GM21360 (cell line): ENCODE results near the gene MYH6.
"Not testable (repeated sequence)": the region's sequence is repeated elsewhere in the genome, so short reads cannot be mapped to it uniquely, and the experiment has no call there.

Experiments used
- ATAC-seq: cut with Tn5 transposase; IDR thresholded peaks from one replicate; pipeline ENCODE4 v1.9.1; 2021; ENCODE audit warnings: mild to moderate bottlenecking, moderate library complexity; ENCODE audit not compliant: unreplicated experiment

The MYH6 gene

DNA sequence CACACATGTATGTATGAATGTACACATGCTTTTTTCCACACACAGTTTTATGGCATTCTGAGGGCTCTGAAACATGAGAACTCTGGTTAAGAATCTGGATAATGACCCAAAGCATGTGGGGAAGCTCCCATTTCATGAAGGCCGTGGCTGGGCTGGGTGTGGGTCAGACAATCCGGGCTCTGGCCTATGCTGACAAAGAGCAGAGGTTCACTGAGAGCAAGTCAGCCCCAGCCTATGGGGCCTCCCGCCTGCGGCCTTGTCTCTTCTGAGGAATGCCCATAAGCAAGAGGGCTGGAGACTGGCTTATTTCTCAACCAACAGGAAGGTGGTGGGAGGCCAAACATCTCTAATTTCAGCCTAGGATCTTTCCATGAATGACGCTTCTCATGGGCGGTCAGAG, 8.5 kb downstream of the MYH6 start:
- ATAC-seq = no peak

DNA sequence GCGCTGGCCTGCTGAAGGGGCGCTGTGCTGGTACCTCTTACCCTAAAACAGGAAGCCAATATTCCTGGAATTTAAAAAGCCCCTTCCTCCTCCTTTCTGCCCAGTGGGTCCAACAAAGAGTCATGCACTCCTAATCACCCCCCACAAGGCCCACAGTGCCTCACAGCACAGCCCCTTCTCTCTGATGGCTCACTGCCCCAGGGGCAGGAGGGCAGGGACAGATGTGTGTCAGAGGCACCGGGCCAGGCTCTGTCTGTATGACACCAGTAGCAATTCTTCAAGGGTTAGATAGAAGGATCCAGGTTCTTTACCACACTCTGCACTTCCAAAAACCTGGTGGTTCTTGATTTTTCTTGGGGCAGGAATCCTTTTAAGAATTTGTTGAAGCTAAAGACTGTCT, 8.9 kb downstream of the MYH6 start:
- no peak for ATAC-seq

DNA sequence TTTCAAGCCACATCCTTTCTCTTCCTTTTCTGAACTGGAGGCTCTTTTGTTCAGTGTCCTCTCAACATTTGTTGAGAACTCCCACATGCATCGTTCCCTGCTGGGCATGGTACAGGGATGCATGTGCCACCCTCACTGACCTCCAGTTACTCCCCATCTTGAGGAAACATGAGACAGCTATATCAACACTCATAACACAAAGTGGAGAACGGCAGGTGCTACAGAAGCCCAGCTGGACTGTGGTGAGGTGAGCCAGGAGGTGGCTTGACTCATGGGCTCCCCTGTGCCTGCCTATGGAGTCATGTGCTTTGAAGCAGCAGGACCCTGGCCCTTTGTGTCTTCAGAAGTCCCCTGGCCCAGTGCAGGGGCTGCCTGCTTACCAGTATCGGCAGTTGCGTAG, 9.7 kb downstream of the MYH6 start:
- no peak for ATAC-seq

DNA sequence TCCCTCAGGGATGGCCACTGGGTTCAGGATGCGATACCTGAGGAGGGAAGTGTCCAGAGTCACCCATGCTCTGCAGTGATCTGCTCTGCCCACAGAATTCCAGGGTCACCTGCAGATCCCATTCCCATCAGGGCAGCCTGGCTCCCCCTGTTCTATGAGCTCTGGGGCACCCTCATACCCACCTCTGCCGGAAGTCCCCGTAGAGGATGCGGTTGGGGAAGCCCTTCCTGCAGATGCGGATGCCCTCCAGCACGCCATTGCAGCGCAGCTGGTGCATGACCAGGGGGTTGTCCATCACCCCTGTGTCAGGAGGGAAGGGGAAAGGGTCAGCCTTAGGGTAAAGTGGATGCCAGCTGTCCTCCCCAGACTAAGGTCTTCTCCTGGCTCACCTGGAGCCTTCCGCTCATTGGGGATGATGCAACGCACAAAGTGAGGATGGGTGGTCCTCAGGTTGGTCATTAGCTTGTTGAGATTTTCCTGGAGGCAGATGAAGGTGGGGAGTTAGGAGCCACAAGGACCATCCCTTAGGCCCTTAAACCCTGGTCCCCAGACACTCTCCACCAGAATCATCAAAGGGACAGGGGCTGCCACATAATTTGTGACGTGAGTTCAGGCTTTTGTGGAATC, 11.2 kb downstream of the MYH6 start:
- no peak for ATAC-seq

DNA sequence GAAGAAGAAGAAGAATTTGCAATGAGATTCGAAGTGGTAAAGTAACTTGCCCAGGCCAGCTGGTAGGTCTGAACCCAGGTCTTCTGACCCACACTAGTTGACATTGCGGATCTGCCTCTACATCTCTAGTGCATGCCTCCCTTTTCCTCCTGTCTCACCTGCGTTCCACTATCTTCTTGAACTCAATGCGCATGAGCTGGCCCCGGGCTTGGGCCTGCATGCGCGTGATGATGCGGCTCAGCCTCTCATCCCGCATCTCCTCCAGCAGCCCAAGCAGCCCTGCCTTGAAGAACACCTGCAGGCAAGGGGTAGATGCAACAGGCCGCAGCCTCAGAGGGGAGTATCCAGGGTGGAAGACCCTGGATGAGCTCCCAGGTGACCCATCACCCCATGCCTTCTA, 11.9 kb downstream of the MYH6 start:
- no peak for ATAC-seq

DNA sequence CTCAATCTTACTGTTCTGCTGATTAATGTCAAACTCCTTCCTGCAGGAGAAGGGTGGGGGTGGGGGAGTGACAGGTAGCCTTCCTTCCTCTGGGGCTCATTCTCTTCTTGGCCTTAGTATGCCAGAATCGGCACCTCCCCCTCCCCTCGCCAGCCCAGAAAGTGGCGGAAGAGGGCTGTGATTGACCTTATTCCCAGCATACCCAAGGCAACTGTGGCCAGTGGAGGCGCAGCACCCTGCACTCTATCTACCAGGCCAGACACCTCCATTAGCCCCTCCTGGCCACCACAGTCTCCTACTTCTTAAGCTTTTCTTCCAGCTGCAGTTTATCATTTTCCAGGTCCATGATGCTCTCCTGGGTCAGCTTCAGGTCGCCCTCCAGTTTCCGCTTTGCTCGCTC, 15.5 kb downstream of the MYH6 start:
- no peak for ATAC-seq

DNA sequence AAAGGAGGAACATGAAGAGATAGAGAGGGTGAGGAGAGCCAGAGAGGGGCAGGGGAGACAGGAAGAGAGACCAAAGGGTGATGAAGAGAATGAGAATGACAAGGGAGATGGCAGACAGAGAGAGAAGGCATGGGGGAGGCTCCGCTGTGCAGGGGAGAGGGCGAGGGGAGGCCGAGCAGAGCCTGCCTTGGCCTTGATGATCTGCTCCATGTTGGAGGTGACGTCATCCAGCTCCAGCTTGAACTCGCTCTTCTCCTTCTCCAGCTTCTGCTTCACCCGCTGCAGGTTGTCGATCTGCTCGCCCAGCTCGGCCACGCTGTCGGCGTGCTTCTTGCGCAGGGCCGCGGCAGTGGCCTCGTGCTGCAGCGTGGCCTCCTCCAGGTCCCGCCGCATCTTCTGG, 18.2 kb downstream of the MYH6 start:
- not testable (repeated sequence) for ATAC-seq

DNA sequence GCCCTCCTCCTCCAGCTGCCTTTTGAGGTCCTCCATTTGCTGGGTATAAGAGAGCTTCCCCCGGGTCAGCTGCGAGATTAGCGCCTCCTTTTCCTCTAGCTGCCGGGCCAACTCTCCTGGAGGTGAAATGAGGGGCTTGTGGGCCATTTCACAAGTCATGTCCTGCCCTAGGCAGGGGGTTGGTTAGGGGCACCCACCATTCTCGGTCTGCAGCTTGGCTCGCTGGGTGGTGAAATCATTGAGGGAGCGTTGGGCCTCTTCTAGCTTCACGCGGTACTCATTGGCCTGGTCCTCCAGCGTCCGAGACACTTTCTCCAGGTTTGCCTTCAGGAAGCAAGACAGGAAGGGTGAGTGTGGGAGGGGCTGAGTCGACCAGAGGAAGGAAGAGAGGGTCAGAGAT, 18.7 kb downstream of the MYH6 start:
- ATAC-seq = no peak

DNA sequence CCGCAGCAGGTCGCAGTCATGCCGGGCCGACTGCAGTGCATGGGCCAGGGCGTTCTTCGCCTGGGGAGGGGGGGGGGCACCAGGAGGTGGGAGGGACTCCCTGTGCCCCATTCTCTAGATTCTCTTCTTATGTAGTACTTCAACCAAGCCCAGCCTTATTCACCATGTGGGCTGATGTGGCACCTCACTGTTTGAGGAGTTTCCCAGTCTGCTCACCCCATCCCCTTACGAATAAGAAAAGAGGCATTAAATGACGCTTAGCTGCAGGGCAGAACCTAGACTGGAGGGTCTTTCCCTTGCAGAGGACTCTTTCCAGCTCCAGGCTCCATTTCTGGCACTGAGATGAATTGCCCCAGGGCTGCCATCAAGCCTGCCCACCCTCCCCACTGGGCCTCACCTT, 19.1 kb downstream of the MYH6 start:
- no peak for ATAC-seq

DNA sequence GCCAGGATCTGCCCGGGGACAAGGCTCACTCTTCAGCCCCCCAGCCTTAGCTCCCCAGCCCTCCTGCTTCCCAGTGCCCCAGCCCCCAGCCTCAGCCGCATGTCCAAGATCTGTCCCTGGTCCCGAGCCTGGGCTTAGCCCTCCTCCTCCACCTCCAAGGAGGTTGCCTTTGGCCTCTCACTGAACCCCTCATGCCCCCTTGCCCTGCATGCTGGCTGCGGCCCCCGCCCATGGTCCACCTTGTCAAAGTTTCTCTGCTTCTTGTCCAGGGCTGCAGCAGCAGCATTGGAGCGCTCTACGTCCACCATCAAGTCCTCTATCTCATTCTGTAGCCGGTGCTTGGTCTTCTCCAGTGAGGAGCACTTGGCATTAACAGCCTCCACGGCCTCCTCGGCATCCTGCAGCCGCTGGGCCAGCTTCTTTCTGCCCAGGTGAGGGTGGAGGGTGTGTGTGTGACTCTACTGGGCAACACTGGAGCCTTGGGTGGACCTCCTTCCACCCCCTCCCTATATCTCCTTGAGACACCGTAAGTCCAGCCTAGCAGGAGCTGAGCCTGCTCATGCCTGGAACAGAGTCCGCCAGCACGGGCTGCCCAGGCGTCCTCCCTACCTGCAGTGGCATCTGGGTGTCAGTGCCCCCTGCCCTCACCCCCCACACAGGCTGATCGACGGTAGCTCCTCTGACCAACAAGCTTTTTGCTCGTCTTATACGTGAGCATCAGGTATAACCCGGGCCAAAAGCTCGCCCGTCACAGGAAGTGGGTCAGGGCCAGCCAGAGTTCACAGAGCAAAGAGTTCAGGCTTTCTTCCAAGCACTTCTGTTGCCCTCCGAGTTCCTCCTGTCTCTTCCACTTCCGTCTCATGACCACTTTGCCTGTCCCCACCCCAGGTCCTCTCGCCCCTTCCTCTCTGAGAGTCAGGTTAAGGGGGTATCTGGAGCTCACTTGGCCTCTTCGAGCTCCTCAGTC, 19.9 kb downstream of the MYH6 start:
- no peak for ATAC-seq

DNA sequence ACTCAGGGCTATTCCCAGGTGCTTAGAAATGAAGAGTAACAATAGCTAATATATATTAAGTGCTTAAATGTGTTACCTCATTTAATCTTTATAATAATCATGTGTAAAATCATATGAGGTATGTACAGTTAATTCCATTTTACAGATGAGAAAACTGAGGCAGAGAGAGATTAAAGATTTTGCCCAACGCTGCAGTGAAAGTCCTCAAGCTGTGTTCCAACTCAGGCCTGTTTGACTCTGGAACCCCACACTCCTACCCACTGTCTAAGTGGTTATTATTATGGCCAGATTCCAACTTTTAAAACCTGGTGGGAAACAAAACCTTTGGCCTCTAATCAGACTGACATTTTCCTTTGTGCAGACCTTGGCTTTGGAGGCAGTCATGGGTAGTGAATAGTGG, 21.1 kb downstream of the MYH6 start:
- no peak for ATAC-seq

DNA sequence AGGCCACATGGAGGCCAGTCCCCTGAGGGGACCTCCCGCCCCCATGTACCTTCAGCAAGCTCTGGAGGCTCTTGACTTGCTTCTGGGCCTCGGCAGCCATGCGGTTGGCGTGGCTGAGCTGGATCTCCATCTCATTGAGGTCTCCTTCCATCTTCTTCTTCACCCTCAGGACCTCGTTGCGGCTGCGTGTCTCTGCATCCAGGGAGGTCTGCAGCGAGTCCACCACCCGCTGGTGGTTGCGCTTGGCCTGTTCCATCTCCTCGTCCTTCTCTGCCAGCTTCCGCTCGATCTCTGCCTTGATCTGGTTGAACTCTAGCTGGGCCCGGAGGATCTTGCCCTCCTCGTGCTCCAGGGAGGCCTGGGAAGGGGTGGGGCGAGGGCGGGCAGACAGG, 21.8 kb downstream of the MYH6 start:
- ATAC-seq = not testable (repeated sequence)

DNA sequence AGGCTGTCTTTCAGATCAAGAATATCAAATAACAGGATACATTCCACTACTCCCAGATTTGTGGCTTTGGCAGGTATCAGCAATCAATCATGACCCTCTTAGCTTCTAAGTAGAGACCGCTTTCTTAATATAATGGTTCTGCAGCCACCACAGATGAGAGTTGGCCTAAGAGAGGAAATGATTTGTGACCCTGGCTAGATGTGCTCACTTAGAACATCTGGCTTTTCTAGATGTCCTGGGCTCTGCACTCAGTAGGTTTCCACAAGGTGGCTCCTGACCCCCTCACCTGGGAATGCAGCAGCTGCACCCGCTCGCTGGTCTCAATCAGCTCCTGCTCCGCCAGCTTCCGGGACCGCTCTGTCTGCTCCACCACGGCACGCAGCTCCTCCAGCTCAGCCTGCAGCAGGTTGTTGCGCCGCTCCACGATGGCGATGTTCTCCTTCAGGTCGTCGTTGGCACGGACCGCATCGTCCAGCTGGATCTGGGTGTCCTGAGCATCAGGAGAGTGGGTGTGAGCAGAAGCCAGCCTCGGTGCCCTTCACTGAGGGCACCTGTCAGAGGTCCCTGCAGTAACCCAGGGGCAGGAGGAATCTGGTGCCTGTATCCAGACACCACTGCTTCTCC, 22.3 kb downstream of the MYH6 start:
- no peak for ATAC-seq

DNA sequence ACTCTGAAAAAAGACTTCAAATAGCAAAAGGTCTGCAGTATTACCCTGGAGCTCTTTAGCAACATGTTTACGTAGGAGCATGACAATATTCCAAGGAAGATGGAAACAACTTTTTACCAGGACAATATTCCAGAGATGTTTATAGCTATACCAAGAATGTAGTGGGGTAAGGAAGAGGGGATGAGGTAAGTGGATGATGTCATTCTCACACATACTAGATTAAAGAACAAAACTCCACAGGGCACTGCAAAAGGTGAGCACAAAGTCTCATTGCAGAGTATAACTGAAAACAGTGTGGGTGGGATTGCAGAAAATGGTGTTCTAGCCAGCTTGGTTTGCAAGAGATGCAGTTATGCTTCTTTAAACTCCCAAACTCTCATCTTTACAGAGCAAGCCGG, 22.8 kb downstream of the MYH6 start:
- ATAC-seq = no peak

DNA sequence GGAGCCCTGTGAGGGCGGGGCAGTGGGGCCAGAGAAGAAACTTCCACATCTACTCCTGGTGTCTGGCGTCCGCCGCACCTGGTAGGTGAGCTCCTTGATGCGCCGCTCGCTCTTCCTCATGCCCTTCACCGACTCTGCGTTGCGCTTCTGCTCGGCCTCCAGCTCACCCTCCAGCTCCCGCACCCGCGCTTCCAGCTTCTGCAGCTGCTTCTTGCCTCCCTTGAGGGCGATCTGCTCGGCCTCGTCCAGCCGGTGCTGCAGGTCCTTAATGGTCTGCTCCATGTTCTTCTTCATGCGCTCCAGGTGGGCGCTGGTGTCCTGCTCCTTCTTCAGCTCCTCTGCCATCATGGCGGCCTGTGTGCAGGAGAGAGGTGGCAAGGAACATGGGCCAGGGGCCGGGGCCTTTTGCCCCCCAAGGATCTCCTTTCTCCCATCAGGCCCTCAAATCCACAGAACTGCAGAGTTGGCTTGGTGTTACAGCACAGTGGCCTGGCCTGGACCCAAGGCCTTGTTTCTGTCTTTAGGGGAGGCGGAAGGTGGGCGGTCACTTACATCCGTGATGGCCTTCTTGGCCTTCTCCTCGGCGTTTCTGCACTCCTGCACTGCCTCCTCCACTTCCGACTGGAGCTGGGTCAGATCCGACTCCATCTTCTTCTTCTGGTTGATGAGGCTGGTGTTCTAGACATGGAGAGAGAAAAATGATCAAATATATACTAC, 23.6 kb downstream of the MYH6 start:
- no peak for ATAC-seq

DNA sequence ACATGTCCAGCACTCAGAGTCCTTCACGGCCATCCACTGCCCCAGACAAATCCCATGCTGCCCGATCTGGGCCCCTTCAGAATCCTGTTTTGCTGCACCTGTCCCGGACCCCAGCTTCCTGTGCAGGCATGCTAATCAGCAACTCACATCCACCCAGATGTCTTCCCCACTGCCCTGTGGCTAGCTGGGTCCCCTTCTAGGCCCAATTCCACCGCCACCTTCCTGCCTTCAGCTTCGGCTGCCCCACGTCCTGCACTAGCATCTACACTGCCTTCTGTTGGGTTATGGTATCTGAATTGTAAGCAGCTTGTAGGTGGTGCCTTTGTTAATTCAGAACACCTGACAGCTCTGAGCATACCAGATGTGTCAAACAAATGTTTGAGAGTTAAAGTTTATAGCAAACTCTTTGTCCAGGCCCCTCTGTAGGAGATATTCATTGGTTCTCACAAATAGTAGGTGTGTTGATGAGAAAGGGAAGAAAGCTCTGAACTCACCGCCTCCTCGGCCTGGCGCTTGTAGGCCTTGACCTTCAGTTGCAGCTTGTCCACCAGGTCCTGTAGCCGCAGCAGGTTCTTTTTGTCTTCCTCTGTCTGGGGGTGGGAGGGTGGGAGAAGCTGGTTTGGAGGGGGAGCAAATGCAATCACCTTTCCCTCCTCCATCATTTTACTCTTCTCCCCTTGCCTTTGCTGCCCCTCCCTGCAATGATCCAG, 25.2 kb downstream of the MYH6 start:
- no peak for ATAC-seq

DNA sequence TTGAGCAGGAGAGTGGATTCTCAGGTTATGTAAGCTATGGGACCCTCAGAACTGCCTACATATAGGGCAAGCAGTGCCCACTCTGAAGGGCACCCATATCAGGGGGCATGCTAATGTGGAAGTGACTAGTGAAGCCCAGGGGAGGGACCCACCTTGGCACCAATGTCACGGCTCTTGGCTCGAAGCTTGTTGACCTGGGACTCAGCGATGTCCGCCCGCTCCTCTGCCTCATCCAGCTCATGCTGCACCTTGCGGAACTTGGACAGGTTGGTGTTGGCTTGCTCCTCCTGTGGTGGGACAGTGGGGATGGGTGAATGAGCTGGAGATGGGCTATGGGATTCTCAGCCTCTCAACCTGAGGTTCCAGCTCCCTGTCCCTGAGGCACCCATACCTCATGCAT, 25.8 kb downstream of the MYH6 start:
- no peak for ATAC-seq

DNA sequence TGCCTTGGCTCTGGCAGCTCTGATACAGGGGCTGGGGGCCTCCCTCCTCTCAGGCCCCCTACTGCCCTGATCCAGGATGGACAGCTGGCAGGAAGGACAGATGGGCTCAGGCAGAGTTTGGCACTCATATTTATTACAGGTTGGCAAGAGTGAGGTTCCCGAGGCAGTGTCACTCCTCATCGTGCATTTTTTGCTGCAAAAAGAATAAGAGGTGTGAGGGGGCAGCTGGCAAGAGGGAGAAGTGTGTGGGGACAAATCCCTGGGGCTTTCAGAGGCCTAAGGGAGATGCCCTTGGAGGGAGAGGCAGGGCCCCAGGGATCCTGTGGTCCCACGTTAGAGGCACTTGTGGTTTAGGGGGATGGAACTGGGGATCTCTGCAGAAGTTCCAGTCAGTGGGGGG, 26.2 kb downstream of the MYH6 start:
- ATAC-seq = no peak

DNA sequence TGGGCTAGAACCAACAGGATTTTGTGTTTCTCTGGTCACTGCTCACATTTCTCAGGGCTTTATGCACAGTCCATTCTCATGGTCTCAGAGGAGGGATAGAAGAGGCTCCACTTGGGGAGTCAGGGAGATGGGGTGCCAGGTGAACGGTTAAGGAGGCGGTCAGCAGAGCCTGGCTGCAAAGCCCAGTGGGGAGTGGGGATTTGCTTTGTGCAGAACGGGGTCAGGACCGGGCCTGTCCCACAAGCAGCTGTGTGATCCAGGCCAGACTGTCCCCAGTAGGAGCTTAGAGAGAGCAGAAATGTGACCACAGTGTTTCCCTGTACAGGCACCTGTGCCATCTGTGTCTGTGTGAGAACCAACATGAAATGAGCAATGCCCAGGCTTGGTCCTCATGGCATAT, 27.1 kb downstream of the MYH6 start:
- no peak for ATAC-seq

DNA sequence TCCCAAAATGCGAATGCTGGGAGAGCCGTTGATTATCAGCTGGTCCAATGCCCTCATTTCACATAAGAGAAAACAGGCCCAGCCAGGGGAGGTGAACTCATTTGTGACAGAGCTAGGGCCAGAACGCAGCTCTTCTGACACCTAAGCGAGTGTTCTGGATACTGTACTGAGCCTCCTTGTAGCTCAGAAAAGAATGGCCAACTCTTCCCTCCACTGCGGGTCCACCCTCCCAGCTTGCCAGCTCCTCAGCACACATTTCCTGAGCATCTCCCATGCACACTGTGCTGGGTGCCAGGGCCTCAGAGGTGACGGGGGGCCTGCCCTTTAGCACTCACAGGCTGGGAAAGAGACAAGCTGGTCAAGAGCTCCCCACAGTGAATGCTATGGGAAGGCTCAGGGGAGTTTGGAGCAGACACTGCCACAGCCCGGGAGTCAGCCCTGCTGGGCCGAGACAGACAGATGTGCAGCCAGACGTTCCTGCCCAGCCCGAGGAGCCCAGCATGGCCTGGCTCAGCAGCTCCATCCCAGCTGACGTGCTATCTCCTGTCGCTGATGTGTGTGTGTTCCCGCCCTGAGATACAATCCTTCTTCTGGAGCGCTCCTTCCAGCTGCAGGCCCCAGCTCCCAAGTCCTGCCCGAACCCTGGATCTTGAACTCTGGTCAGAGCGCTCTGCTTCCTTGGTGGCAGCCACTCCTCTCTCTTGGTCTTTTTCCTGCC, 27.7 kb downstream of the MYH6 start:
- ATAC-seq = no peak
